GM21723 (cell line): ENCODE results near the gene ZNF335.
"Not testable (repeated sequence)": the region's sequence is repeated elsewhere in the genome, so short reads cannot be mapped to it uniquely, and the experiment has no call there.

Experiments used
- ATAC-seq: cut with Tn5 transposase; IDR thresholded peaks from one replicate; pipeline ENCODE4 v1.9.1; 2021; ENCODE audit warnings: mild to moderate bottlenecking, moderate library complexity; ENCODE audit not compliant: unreplicated experiment

The ZNF335 gene

GRCh38 chr20:46001498-46001897 is 29.5 kb upstream of the ZNF335 start:
- ATAC-seq, result no peak

DNA sequence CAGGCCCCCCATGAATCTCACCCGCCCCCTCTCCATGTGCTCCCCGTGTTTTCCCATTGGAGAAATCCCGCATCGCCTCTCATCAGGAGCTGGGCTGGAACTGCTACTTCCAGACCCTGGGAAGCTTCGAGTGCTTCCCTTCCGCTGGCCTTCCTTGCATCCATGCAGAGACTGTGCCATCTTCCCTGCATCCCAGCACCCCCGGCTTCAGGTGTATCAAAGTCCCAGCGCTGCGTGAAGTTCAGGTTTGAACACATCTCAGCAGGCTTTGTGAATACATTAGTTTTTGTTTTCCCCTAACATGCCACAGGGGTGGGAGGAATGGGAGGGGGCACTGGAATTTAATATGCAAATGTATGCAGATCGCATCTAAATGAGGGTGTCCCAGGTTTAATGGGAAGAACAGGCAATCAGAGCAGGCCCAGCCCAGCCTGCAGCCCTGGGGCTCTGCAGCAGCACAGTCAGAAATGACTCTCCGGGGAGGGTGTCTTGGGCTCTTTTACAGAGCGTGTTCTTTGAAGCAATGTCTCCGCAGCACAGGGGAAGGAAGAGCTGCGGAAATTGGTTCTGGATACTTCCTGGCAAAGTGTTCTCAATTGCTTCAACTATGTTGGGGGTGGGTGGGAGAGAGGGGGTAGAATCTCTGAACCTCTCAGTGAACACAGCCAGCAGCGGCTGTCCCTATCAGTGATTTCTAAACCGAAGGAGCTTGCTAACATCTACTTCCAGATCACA is 28.4 kb upstream of the ZNF335 start:
- no peak for ATAC-seq

DNA sequence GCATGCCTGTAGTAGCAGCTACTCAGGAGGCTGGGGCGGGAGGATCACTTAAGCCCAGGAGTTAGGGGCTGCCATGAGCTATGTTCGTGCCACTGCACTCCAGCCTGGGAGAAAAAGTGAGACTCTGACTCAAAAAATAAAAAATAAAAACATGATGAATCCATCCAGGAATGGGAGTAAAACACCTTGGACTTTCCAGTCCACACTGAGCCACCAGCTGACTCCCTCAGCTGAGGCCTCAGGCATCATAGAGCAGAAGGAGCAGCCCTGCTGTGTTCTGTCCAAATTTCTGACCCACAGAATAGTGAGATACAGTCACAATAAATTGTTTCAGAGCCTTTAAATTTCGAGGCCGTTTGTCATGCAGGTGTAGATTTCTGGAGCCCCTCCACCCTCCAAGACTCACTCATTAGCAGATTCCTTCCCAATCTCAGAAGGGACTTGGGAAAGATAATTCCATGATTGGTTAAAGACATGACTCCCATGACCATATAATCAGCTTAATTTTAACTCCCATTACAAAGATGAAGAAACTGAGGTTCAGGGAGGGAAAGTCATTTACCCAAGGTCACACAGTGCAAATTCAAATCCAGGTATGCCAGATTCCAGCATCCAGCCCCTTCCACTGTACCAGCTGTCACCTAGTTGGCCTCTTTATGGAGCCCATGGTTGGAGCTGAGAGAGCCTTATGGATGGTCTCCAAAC is 27.7 kb upstream of the ZNF335 start:
- no peak for ATAC-seq

DNA sequence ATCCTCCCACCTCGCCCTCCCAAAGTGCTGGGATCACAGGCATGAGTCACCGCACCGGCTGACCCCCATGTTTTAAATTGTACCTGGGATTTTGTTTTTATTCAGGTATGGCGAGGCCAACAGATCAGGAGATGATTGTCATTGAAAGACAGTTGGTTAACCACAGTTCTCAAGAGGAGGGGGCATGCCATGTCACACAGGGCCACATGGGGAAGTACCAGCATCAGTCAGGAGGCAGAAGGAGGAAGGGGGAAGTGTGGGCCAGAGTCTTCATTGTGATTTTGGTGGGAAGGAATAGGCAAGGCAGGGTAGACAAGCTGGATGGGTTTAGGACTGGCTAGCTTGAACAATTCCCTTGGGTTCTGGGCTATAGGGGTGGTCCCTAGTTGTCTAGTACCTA is 26.8 kb upstream of the ZNF335 start:
- no peak for ATAC-seq

DNA sequence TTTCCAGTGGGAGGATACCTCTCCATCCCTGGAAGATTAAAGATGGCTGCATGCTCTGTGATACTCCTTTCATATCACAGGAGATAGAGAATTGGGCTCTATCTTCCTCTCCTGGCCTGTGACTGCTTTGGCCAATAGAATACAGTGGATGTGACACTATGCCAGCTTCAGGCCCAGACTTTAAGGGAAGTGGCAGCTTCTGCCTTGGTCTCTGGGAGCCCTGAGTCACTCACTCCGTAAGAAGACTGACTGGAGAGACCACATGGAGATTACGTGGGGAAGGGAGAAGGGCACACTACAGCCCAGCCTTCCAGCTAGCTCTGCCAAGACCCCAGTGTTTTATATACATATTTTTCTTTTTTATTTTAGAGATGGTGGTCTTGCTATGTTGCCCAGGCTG is 26.3 kb upstream of the ZNF335 start:
- no peak for ATAC-seq

DNA sequence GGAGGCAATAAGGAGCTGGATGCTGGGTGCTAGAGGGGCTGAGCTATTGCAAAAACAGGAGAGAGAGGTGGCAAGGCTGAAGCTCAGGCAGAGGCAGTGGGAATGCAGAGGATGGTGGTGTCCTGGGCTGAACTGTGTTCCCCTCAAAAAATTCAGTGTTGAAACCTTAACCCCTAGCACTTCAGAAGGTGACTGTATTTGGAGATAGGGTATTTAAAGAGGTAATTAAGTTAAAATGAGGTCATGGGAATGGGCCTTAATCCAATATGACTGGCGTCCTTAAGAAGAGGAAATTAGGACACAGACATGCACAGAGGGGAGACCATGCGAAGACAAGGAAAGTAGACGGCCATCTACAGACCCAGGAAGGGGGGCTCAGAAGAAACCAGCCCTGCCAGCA is 25.2 kb upstream of the ZNF335 start:
- no peak for ATAC-seq

- not testable (repeated sequence) for ATAC-seq
Measured at GRCh38 chr20:45995495-45996097, 23.6 kb upstream of the ZNF335 start.

- no peak for ATAC-seq
Measured at GRCh38 chr20:45994761-45995493, 22.9 kb upstream of the ZNF335 start.

DNA sequence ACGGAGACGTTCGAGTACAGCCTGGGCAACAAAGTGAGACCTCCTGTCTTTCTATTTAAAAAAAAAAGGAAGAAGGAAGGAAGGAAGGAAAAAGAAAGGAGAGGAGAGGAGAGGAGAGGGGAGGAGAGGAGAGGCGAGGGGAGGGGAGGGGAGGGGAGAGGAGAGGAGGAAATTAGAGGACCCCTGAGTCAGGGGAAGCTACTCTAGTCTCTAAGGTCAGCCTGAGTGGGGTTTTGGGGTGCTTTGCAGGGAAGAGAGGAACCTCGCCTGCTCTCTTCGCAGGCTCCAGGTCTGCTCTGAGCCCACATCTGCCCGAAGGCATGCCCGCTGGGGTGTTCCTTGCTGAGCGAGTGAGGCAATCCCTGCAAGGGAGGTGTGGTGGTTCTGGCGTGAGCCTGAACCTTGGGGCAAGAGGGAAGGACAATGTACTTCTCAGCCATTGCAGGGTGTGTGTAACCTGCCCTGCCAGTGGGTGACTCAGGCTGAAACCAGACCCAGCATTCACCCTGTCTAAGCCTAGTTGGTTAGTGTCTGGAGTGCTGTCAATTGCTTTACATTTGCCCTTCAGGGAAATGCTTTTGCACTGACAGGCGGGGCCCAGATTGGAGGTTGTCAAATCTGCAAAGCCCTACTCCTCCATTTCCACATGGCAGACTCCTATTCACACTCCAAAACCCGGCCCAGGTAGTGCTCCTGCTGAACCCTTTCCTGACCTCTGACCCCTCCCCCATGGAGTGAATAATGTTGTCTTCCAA is 21.4 kb upstream of the ZNF335 start:
- ATAC-seq, result no peak

DNA sequence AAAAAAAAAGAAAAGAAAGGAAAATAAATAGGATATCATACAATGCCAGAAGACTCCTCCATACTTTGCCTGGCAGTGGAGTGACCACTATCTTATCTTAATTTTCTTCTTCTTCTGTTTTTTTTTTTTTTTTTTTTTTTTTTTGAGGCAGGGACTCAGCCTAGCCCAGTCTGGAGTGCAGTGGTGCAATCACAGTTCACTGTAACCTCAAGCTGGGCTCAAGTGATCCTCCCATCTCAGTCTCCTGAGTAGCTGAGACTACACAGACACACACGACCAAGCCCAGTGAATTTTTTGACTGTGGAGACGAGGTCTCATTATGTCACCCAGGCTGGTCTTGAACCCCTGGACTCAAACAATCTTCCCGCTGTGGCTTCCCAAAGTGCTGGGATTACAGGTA is 19.6 kb upstream of the ZNF335 start:
- no peak for ATAC-seq

- not testable (repeated sequence) for ATAC-seq
Measured at GRCh38 chr20:45988830-45989229, 16.8 kb upstream of the ZNF335 start.

- ATAC-seq, result no peak
Measured at GRCh38 chr20:45987108-45987780, 15.2 kb upstream of the ZNF335 start.

DNA sequence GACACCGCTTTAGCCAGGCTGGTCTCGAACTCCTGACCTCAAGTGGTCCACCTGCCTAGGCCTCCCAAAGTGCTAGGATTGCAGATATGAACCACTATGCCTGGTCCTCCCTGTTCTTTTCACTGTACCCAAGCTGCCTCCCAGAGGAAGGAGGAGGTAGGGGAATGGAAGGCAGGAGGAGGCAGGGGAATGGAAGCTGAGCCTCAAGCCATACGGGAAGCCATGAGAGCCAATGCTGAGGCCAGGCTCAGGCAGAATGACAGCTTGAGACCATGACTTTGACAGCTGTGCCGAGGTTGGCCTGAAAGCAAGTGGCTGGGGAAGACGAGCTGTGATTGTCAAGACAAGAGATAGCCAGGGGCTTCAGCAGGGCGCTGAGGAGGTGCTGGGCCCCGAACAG is 13.6 kb upstream of the ZNF335 start:
- ATAC-seq, result no peak

GRCh38 chr20:45983279-45983743 is 11.3 kb upstream of the ZNF335 start:
- no peak for ATAC-seq

- no peak for ATAC-seq
Measured at GRCh38 chr20:45981261-45981660, 9.3 kb upstream of the ZNF335 start.

GRCh38 chr20:45976086-45976485 is 4.1 kb upstream of the ZNF335 start:
- no peak for ATAC-seq

GRCh38 chr20:45975686-45976085 is 3.7 kb upstream of the ZNF335 start:
- no peak for ATAC-seq

DNA sequence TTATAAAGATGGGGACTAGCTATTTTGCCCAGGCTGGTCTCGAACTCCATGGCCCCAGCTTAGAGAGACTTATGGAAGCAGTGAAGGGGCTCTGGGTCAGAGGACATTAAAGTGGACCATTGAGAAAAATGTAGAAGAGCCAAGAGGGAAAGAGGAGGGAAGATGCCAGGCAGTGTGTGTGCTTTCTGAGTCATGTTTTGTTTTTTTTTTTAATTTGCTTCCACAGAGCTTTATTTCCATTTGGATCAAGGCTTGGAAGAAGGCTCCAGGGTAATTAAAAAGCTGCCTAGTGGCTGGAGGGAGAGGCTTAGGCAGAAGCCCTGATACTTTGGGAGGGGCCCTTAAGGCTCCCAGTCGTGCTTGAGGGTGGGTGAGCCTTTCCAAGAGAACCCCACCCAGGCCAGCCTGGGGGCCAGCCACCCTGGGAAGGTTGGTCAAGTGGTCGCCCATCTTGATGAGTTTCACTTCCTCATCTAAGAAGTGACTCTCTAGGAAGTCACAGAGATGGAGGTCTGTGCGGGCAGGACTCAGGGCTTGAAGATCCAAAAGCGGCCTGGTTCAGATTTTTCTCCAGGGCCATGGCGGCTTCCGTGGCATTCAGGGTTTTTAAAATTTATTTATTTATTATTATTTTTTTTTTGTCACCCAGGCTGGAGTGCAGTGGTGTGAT is 3.0 kb upstream of the ZNF335 start:
- ATAC-seq, result no peak

DNA sequence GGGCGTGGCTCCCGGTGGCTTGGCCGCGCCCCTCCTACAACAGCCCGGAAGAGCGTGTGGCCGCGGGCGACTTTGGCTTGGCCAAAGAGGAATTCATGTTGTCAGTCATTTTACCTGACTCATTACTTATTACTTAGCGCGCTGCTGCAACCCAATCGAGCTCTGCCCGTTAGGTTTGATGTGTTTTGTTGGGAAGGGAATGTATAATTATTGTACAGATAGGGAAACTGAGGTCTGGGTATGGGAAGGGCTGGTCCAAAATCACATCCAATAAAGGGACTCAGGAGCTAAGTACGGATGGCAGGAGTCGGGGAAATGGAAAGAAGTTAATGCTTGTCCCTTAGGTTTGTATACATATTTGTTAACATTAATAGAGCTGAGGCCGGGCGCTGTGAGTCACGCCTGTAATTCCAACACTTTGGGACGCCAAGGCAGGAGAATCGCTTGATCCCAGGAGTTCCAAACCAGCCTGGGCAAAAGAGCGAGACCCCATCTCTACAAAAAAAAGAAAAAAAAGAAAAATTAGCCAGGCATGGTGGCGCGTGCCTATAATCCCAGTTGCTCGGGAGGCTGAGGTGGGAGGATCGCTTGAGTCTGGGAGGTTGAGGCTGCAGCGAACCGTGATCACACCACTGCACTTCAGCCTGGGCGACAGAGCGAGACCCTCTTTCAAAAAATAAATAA is 639 bp upstream of the ZNF335 start:
- no peak for ATAC-seq
